Measurements from ENCODE around the gene CYP2A6. TPM values are rescaled to one million over a fixed set of nuclear protein-coding genes. Genes with fewer than 3 reads are reported as not detected.
"Not testable (repeated sequence)": the region's sequence is repeated elsewhere in the genome, so short reads cannot be mapped to it uniquely, and the experiment has no call there.

CYP2A6 gene
- total and polyA plus RNA-seq, 7 experiments from 2014 or later, result 0.19 to 0.43 (median 0.27) TPM; not detected in 4

GRCh38 chr19:40873873-40874272 is 23.6 kb upstream of the CYP2A6 start:
- H3K27me3 ChIP-seq (ENCODE audit: control insufficient read depth in 2 of 2, insufficient read depth in 2 of 2, low read length in 2 of 2); H3K27ac ChIP-seq (ENCODE audit: low read depth, low read length); H3K4me1 ChIP-seq (ENCODE audit: control insufficient read depth in 2 of 2, insufficient read depth in 2 of 2, low read length in 2 of 2); ATAC-seq; H3K9me3 ChIP-seq (ENCODE audit: control insufficient read depth in 2 of 3, low read length in 3 of 3); CTCF ChIA-PET; H3K4me3 ChIP-seq (ENCODE audit: low read length); DNase-seq; H3K4me3 Mint-ChIP-seq; H3K36me3 ChIP-seq (ENCODE audit: control insufficient read depth in 2 of 3, insufficient read depth in 3 of 3, low read length in 3 of 3); H3K27ac Mint-ChIP-seq; intact Hi-C loops (cut with micrococcal nuclease): not testable (repeated sequence)
- peaks cover 0 to 16% (median 4%) of the 10 kb centered on the region in 5 donors for H3K36me3 Mint-ChIP-seq
- peaks cover 3 to 66% (median 16%) of the 10 kb centered on the region in 5 donors for H3K27me3 Mint-ChIP-seq
- peaks cover 0 to 16% (median 0%) of the 10 kb centered on the region in 11 donors for H3K9me3 Mint-ChIP-seq
- POLR2A ChIA-PET, result interaction anchor here (0.6 kb wide), 1 partner anchor 35 kb away, joined by 3 read pairs; no protein-coding TSS in a partner anchor
- peaks cover 10 to 19% (median 14%) of the 10 kb centered on the region in 7 donors for H3K4me1 Mint-ChIP-seq

- Histone ChIP-seq H3K9me3 (ENCODE audit: control insufficient read depth in 2 of 3, low read length in 3 of 3) (no peaks in the 10 kb centered on the region), H3K4me3 (ENCODE audit: low read length) (no peak overlapping the region), H3K27ac (ENCODE audit: low read depth, low read length) (no peak overlapping the region), H3K27me3 (ENCODE audit: control insufficient read depth in 2 of 2, insufficient read depth in 2 of 2, low read length in 2 of 2) (no peaks in the 10 kb centered on the region), H3K36me3 (ENCODE audit: control insufficient read depth in 2 of 3, insufficient read depth in 3 of 3, low read length in 3 of 3) (no peaks in the 10 kb centered on the region), H3K4me1 (ENCODE audit: control insufficient read depth in 2 of 2, insufficient read depth in 2 of 2, low read length in 2 of 2) (peaks cover 0 to 9% of the 10 kb centered on the region in 2 donors)
- ATAC-seq (no peak), DNase-seq (no peak)
- Mint-ChIP-seq H3K4me3 (no peak overlapping the region), H3K36me3 (peaks cover 0 to 16% (median 4%) of the 10 kb centered on the region in 5 donors), H3K27me3 (peaks cover 0 to 58% (median 7%) of the 10 kb centered on the region in 5 donors), H3K27ac (no peak overlapping the region), H3K9me3 (peaks cover 0 to 16% (median 0%) of the 10 kb centered on the region in 11 donors), H3K4me1 (peaks cover 10 to 19% (median 14%) of the 10 kb centered on the region in 7 donors)
- ChIA-PET POLR2A (interaction anchor here (0.6 kb wide), 1 partner anchor 88 kb away, joined by 3 read pairs; no protein-coding TSS in a partner anchor), CTCF (no interaction called here)
- intact Hi-C loops (cut with micrococcal nuclease), result no loop called here
Measured at GRCh38 chr19:40872209-40872608, 22.0 kb upstream of the CYP2A6 start.

GRCh38 chr19:40867701-40868100 is 17.5 kb upstream of the CYP2A6 start:
- CTCF ChIA-PET, result no interaction called here

GRCh38 chr19:40864739-40865496 is 14.7 kb upstream of the CYP2A6 start:
- DNase-seq; H3K4me3 Mint-ChIP-seq; H3K27me3 ChIP-seq (ENCODE audit: control insufficient read depth in 2 of 2, insufficient read depth in 2 of 2, low read length in 2 of 2); ATAC-seq; H3K27ac ChIP-seq (ENCODE audit: low read depth, low read length); CTCF ChIA-PET; H3K4me1 Mint-ChIP-seq; H3K9me3 ChIP-seq (ENCODE audit: control insufficient read depth in 2 of 3, low read length in 3 of 3); H3K9me3 Mint-ChIP-seq; H3K4me1 ChIP-seq (ENCODE audit: control insufficient read depth in 2 of 2, insufficient read depth in 2 of 2, low read length in 2 of 2); H3K36me3 Mint-ChIP-seq; intact Hi-C loops (cut with micrococcal nuclease); H3K36me3 ChIP-seq (ENCODE audit: control insufficient read depth in 2 of 3, insufficient read depth in 3 of 3, low read length in 3 of 3); POLR2A ChIA-PET; H3K4me3 ChIP-seq (ENCODE audit: low read length): not testable (repeated sequence)
- Mint-ChIP-seq H3K27ac (peak overlapping the region in 1 of 9 donors; percentile 67), H3K27me3 (peaks cover 0 to 35% (median 4%) of the 10 kb centered on the region in 5 donors)

More at GRCh38 chr19:40867701-40868100, 17.5 kb upstream of the CYP2A6 start:
- intact Hi-C loops (cut with micrococcal nuclease), result loop anchor here in 1 of 2 donors (2.0 kb wide), 1 partner anchor 29 kb away; no protein-coding TSS in a partner anchor
- ATAC-seq, result no peak
- H3K36me3 Mint-ChIP-seq, result peaks cover 0 to 10% (median 0%) of the 10 kb centered on the region in 5 donors
- no peaks in the 10 kb centered on the region for H3K27me3 ChIP-seq (ENCODE audit: control insufficient read depth in 2 of 2, insufficient read depth in 2 of 2, low read length in 2 of 2)
- peaks cover 0 to 6% (median 0%) of the 10 kb centered on the region in 11 donors for H3K9me3 Mint-ChIP-seq
- no peaks in the 10 kb centered on the region for H3K4me1 ChIP-seq (ENCODE audit: control insufficient read depth in 2 of 2, insufficient read depth in 2 of 2, low read length in 2 of 2)
- H3K27me3 Mint-ChIP-seq, result peaks cover 0 to 48% (median 4%) of the 10 kb centered on the region in 5 donors
- peaks cover 0 to 3% (median 0%) of the 10 kb centered on the region in 7 donors for H3K4me1 Mint-ChIP-seq
- H3K9me3 ChIP-seq (ENCODE audit: control insufficient read depth in 2 of 3, low read length in 3 of 3), result no peaks in the 10 kb centered on the region
- DNase-seq, result no peak
- H3K27ac Mint-ChIP-seq, result no peak overlapping the region
- H3K4me3 ChIP-seq (ENCODE audit: low read length), result no peak overlapping the region
- no peak overlapping the region for H3K4me3 Mint-ChIP-seq
- POLR2A ChIA-PET, result no interaction called here
- H3K27ac ChIP-seq (ENCODE audit: low read depth, low read length), result no peak overlapping the region
- H3K36me3 ChIP-seq (ENCODE audit: control insufficient read depth in 2 of 3, insufficient read depth in 3 of 3, low read length in 3 of 3), result no peaks in the 10 kb centered on the region

- Mint-ChIP-seq H3K36me3 (no peaks in the 10 kb centered on the region), H3K27me3 (peaks cover 0 to 26% (median 4%) of the 10 kb centered on the region in 5 donors), H3K4me3 (no peak overlapping the region), H3K9me3 (no peaks in the 10 kb centered on the region), H3K27ac (no peak overlapping the region), H3K4me1 (peaks cover 0 to 3% (median 0%) of the 10 kb centered on the region in 7 donors)
- Histone ChIP-seq H3K4me3 (ENCODE audit: low read length) (no peak overlapping the region), H3K36me3 (ENCODE audit: control insufficient read depth in 2 of 3, insufficient read depth in 3 of 3, low read length in 3 of 3) (no peaks in the 10 kb centered on the region), H3K4me1 (ENCODE audit: control insufficient read depth in 2 of 2, insufficient read depth in 2 of 2, low read length in 2 of 2) (no peaks in the 10 kb centered on the region), H3K27me3 (ENCODE audit: control insufficient read depth in 2 of 2, insufficient read depth in 2 of 2, low read length in 2 of 2) (no peaks in the 10 kb centered on the region), H3K27ac (ENCODE audit: low read depth, low read length) (no peak overlapping the region), H3K9me3 (ENCODE audit: control insufficient read depth in 2 of 3, low read length in 3 of 3) (no peaks in the 10 kb centered on the region)
- ATAC-seq, result no peak
- DNase-seq, result no peak
- POLR2A ChIA-PET, result interaction anchor here (0.7 kb wide), 1 partner anchor 515 kb away, joined by 3 read pairs; the partner anchor contains the start of genes C19orf47 and PLD3
- intact Hi-C loops (cut with micrococcal nuclease), result no loop called here
- CTCF ChIA-PET, result interaction anchor here (0.7 kb wide), 1 partner anchor 442 kb away, joined by 3 read pairs; no protein-coding TSS in a partner anchor
Measured at GRCh38 chr19:40862785-40863184, 12.5 kb upstream of the CYP2A6 start.

- peaks cover 0 to 24% (median 4%) of the 10 kb centered on the region in 5 donors for H3K27me3 Mint-ChIP-seq
- H3K9me3 ChIP-seq (ENCODE audit: control insufficient read depth in 2 of 3, low read length in 3 of 3), result no peaks in the 10 kb centered on the region
- H3K9me3 Mint-ChIP-seq, result no peaks in the 10 kb centered on the region
- no peak overlapping the region for H3K4me3 Mint-ChIP-seq
- no peaks in the 10 kb centered on the region for H3K36me3 Mint-ChIP-seq
- H3K27ac Mint-ChIP-seq, result no peak overlapping the region
- H3K4me1 Mint-ChIP-seq, result peaks cover 0 to 3% (median 0%) of the 10 kb centered on the region in 7 donors
- H3K4me3 ChIP-seq (ENCODE audit: low read length), result no peak overlapping the region
- H3K4me1 ChIP-seq (ENCODE audit: control insufficient read depth in 2 of 2, insufficient read depth in 2 of 2, low read length in 2 of 2), result no peaks in the 10 kb centered on the region
- DNase-seq (no peak), ATAC-seq (no peak)
- no peaks in the 10 kb centered on the region for H3K27me3 ChIP-seq (ENCODE audit: control insufficient read depth in 2 of 2, insufficient read depth in 2 of 2, low read length in 2 of 2)
- H3K27ac ChIP-seq (ENCODE audit: low read depth, low read length), result no peak overlapping the region
- CTCF ChIA-PET, result interaction anchor here (0.7 kb wide), 1 partner anchor 442 kb away, joined by 3 read pairs; no protein-coding TSS in a partner anchor
- intact Hi-C loops (cut with micrococcal nuclease), result no loop called here
- H3K36me3 ChIP-seq (ENCODE audit: control insufficient read depth in 2 of 3, insufficient read depth in 3 of 3, low read length in 3 of 3), result no peaks in the 10 kb centered on the region
- POLR2A ChIA-PET, result interaction anchor here (0.7 kb wide), 1 partner anchor 514 kb away, joined by 3 read pairs; the partner anchor contains the start of genes C19orf47 and PLD3
Measured at GRCh38 chr19:40862333-40862732, 12.1 kb upstream of the CYP2A6 start.

Measured in naive thymus-derived CD4-positive, alpha-beta T cell (primary cell).